GM19397 (cell line): ENCODE results near the gene TTC39A.

ENCODE experiments used
- ATAC-seq: cut with Tn5 transposase; IDR thresholded peaks from one replicate; pipeline ENCODE4 v1.9.1; 2021; ENCODE audit warnings: mild to moderate bottlenecking, moderate library complexity; ENCODE audit not compliant: unreplicated experiment

TTC39A gene

GRCh38 chr1:51299185-51299885, 31.0 kb downstream of the TTC39A start:
- ATAC-seq = no peak

GRCh38 chr1:51298322-51298705, 32.0 kb downstream of the TTC39A start:
- ATAC-seq = no peak

- ATAC-seq = no peak
These were observed 32.7 kb downstream of the TTC39A start for GRCh38 chr1:51297401-51298321.

GRCh38 chr1:51296383-51297357, 33.7 kb downstream of the TTC39A start:
- ATAC-seq = peak; percentile 72

- ATAC-seq = no peak
These were observed 34.4 kb downstream of the TTC39A start for GRCh38 chr1:51295926-51296325.

GRCh38 chr1:51294566-51295184, 35.7 kb downstream of the TTC39A start:
- no peak for ATAC-seq

- ATAC-seq = no peak
These were observed 36.4 kb downstream of the TTC39A start for GRCh38 chr1:51293898-51294515.

- no peak for ATAC-seq
These were observed 39.9 kb downstream of the TTC39A start for GRCh38 chr1:51290489-51290847.

GRCh38 chr1:51289676-51290488, 40.5 kb downstream of the TTC39A start:
- no peak for ATAC-seq

- ATAC-seq = no peak
These were observed 41.8 kb downstream of the TTC39A start for GRCh38 chr1:51288578-51288977.

GRCh38 chr1:51287966-51288365, 42.4 kb downstream of the TTC39A start:
- ATAC-seq = no peak

- ATAC-seq = peak; percentile 77
These were observed 45.3 kb downstream of the TTC39A start for GRCh38 chr1:51285055-51285454.

- ATAC-seq = peak; percentile 30
These were observed 45.8 kb downstream of the TTC39A start for GRCh38 chr1:51284487-51284954.

GRCh38 chr1:51283979-51284378, 46.4 kb downstream of the TTC39A start:
- no peak for ATAC-seq

GRCh38 chr1:51282605-51283004, 47.8 kb downstream of the TTC39A start:
- ATAC-seq = no peak

- no peak for ATAC-seq
These were observed 48.6 kb downstream of the TTC39A start for GRCh38 chr1:51281807-51282206.

GRCh38 chr1:51280321-51280978, 49.9 kb downstream of the TTC39A start:
- ATAC-seq = no peak

GRCh38 chr1:51276286-51276685, 54.1 kb downstream of the TTC39A start:
- ATAC-seq = no peak

- no peak for ATAC-seq
These were observed 55.7 kb downstream of the TTC39A start for GRCh38 chr1:51274676-51275075.
